Brain microvascular endothelial cell (primary cell): ENCODE results near the gene SH3GL3.
A peak's percentile ranks its signal among the peaks of the same experiment; 100 is the strongest.

Source experiments
- DNase-seq: peaks from one replicate; pipeline ENCODE4 v3.0.0-alpha.2; 2020
- H3K27ac ChIP-seq: fragments of 250-450 bp; sonication (Bioruptor Pico); 2 replicates; pipeline ENCODE4 v1.5.1; 2020; ENCODE audit warnings: mild to moderate bottlenecking, moderate library complexity
- H3K27me3 ChIP-seq: fragments of 250-450 bp; sonication (Bioruptor Pico); replicated peaks from 2 replicates; pipeline ENCODE4 v1.5.1; 2020; ENCODE audit warnings: mild to moderate bottlenecking
- H3K36me3 ChIP-seq: fragments of 250-450 bp; sonication (Bioruptor Pico); replicated peaks from 2 replicates; pipeline ENCODE4 v1.5.1; 2020; ENCODE audit warnings: mild to moderate bottlenecking
- H3K4me3 ChIP-seq: 2 replicates; pipeline ENCODE4 v1.5.1; 2011; ENCODE audit warnings: low read depth, mild to moderate bottlenecking, control low read depth, low read length, moderate library complexity
- in situ Hi-C: cut with HindIII; loops from 2 replicates; pipeline ENCODE4 v1.10.0; 2017; ENCODE audit warnings: low sequenced_read_pairs, low pct_ligation_motif_present
- TF ChIP-seq, protein P1 (sequence below): IDR thresholded peaks from 2 replicates; pipeline ENCODE4 v1.5.1; 2011; ENCODE audit warnings: low read depth, mild to moderate bottlenecking, moderate library complexity, low read length, control low read depth, inconsistent platforms; ENCODE audit errors: missing control alignments

Gene SH3GL3, protein sequence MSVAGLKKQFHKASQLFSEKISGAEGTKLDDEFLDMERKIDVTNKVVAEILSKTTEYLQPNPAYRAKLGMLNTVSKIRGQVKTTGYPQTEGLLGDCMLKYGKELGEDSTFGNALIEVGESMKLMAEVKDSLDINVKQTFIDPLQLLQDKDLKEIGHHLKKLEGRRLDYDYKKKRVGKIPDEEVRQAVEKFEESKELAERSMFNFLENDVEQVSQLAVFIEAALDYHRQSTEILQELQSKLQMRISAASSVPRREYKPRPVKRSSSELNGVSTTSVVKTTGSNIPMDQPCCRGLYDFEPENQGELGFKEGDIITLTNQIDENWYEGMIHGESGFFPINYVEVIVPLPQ

GRCh38 chr15:83446904-83447709, at the start of gene SH3GL3:
Gene SH3GL3, plus strand, starts transcription at chr15:83447341. Its CDS starts 193 bp downstream, at chr15:83447534.
- TF ChIP-seq, protein P1, sequence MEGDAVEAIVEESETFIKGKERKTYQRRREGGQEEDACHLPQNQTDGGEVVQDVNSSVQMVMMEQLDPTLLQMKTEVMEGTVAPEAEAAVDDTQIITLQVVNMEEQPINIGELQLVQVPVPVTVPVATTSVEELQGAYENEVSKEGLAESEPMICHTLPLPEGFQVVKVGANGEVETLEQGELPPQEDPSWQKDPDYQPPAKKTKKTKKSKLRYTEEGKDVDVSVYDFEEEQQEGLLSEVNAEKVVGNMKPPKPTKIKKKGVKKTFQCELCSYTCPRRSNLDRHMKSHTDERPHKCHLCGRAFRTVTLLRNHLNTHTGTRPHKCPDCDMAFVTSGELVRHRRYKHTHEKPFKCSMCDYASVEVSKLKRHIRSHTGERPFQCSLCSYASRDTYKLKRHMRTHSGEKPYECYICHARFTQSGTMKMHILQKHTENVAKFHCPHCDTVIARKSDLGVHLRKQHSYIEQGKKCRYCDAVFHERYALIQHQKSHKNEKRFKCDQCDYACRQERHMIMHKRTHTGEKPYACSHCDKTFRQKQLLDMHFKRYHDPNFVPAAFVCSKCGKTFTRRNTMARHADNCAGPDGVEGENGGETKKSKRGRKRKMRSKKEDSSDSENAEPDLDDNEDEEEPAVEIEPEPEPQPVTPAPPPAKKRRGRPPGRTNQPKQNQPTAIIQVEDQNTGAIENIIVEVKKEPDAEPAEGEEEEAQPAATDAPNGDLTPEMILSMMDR: peak; percentile 67
- in situ Hi-C loops: no loop called here
- peak; percentile 66 for DNase-seq
- peaks cover 11% of the 10 kb centered on the region for H3K27me3 ChIP-seq
- H3K4me3 ChIP-seq: peak within 1 kb of the TSS; percentile 52
- no peak within 1 kb of the TSS for H3K27ac ChIP-seq
- H3K36me3 ChIP-seq: no peaks in the 10 kb centered on the region

DNA sequence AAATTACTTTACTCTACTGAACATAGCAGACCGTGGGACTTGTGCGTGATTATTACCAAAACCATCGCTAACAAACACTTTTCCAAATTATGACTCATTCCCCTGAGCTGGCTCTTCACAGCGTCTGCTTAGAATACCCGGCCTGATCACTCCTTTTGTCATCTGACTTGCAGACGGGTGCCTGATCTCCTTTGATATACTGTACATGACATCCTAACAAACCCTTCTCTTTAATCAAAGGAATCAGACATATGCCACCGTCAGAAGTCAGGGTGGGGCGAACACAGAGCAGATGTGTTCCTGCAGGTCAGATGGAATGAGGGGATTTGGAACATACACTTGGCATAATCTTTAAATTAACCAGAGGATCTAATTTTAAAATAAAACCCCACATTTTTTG, 48.5 kb upstream of the SH3GL3 start:
- Histone ChIP-seq H3K36me3 (no peaks in the 10 kb centered on the region), H3K4me3 (no peak overlapping the region), H3K27me3 (no peaks in the 10 kb centered on the region), H3K27ac (no peak overlapping the region)
- TF ChIP-seq, protein P1: no peak
- no peak for DNase-seq
- in situ Hi-C loops: no loop called here

DNA sequence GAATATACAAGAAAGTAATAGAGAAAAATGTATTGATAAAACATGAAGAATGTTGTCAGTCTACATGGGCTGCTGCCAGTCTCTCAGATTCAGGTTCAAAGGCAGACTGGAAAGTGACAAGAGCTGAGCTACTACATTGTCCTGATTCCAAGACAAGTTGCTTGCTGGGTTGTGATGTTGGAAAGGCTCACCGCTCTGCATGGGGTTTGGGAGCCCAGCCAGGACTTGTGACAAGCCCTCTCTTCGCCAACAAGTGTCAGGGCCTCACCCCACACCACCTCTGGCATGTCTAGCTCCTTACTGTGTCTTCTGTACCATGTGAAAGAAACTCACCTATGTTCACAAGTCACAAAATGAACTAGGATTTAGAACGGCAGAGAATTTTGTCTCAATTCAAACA, 43.0 kb upstream of the SH3GL3 start:
- TF ChIP-seq, protein P1: no peak
- in situ Hi-C loops: no loop called here
- no peak for DNase-seq
- no peaks in the 10 kb centered on the region for H3K27me3 ChIP-seq
- H3K27ac ChIP-seq: no peak overlapping the region
- no peak overlapping the region for H3K4me3 ChIP-seq
- no peaks in the 10 kb centered on the region for H3K36me3 ChIP-seq

DNA sequence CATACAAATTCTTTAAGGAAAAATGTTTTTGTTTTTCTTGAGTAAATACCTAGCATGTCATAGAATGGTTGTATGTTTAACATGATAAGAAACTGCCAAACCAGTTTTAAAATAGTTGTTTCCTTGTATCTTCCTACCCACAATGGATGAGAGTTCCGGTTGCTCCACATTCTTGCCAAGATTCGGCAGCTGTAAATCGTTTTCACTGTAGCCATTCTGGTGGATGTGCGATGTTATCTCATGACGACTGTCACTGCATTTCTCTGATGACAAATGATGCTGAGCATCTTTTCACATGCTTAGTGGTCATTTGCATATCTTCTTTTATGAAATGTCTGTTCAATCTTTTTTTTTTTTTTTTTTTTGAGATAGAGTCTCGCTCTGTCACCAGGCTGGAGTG, 36.6 kb upstream of the SH3GL3 start:
- Histone ChIP-seq H3K4me3 (no peak overlapping the region), H3K36me3 (no peaks in the 10 kb centered on the region), H3K27me3 (no peaks in the 10 kb centered on the region), H3K27ac (no peak overlapping the region)
- DNase-seq: no peak
- TF ChIP-seq, protein P1: no peak
- in situ Hi-C loops: no loop called here

DNA sequence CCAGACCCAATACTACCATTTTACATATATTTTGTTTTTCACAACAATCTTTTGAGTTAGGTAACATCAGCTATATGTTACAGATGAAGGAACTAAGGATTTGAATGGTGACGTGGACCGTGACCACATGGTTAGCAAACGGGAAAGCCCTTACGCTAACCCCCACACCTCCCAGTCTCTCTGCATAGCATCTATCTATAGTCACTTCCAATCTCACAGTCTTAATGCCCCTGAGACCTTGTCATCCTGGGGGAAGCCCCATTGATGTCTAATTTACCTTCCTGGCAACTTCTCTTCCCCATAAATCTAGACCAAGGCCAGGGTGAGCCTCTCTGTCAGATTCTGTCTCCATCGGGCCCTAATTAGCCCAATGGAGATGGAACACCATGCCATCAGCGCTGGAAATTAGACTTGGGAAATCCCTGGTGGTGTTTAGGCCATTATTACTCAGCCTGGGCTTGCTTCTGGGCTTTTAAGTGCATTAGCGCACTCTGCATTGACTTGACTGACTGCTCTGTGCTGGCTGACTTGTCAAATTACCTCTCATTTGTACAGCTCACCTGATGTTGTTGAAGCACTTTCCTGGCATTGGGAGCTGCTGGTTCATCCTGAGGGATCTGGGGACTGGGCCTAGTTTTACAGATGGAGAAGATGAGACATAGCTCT, 34.0 kb upstream of the SH3GL3 start:
- H3K36me3 ChIP-seq: no peaks in the 10 kb centered on the region
- TF ChIP-seq, protein P1: no peak
- no peaks in the 10 kb centered on the region for H3K27me3 ChIP-seq
- H3K27ac ChIP-seq: no peak overlapping the region
- no peak for DNase-seq
- in situ Hi-C loops: no loop called here
- no peak overlapping the region for H3K4me3 ChIP-seq
